A549 treated with Mapracorat at 1 μM for 4 hours (cell line): ENCODE data around the gene RRAS2. TPM values are rescaled to one million over a fixed set of nuclear protein-coding genes. Genes with fewer than 3 reads are reported as not detected.

Source experiments
- total RNA-seq: library from RNA; stranded (reverse); fragments of 200-300 nt; extraction: Qiagen RNA extraction; gene quantifications from 5 replicates; pipeline ENCODE4 v1.2.3, GENCODE V29; 2022

RRAS2 gene
- 52.8 to 62.8 TPM (median 60.1 TPM) in 5 replicates for total RNA-seq

GRCh38 chr11:14358729-14359439, at the start of gene RRAS2:
Gene RRAS2 (minus strand): TSS chr11:14359183. CDS start chr11:14358870, 313 bp downstream.

Other genes starting within 250 kb of the RRAS2 start
- 99.0 to 122 TPM (median 115 TPM) in 5 replicates for gene COPB1, start 140.6 kb upstream of the RRAS2 start, total RNA-seq
- gene PSMA1, start 161.2 kb upstream of the RRAS2 start, total RNA-seq: 177 to 192 TPM (median 185 TPM) in 5 replicates